Neural progenitor cell (in vitro differentiated cells): Measurements from ENCODE around the gene LYPLA2.

Experiments
- CTCF ChIP-seq: fragments of 200-600 bp; sonication (generic); IDR thresholded peaks from 2 replicates; pipeline ENCODE4 v1.5.1; 2017; ENCODE audit warnings: antibody characterized with exemption, mild to moderate bottlenecking
- EZH2phosphoT487 ChIP-seq: fragments of 200-600 bp; sonication (generic); IDR thresholded peaks from 2 replicates; pipeline ENCODE4 v1.6.1; 2017; ENCODE audit warnings: antibody characterized with exemption

GRCh38 chr1:23788695-23789094 is 2.2 kb upstream of the LYPLA2 start:
- TF ChIP-seq CTCF (no peak), EZH2phosphoT487 (no peak)
